ENCODE measurements around the gene OR6J1.
"Not testable (repeated sequence)": the region's sequence is repeated elsewhere in the genome, so short reads cannot be mapped to it uniquely, and the experiment has no call there.

The OR6J1 gene

GRCh38 chr14:22650046-22650739, 6.0 kb upstream of the OR6J1 start:
- FAIRE-seq = no peak

DNA sequence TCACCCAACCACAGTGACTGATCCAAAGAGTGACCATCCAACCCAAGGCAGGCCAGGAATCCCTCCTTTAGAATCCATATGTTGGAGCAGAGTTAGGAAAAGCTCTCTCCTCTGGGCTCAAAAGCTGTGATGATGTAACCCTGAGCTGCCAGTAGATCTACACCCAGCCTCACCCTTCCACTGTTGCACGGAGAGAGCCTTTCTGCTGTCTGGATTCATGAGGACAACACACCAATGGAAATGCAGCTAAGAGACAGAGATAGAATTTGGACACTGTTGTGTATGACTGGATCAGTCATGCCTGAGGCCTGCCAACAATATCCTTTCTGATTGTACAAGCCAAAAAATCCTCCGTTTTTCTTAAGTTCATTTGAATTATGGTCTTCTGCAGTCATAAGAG, 4.4 kb upstream of the OR6J1 start:
- FAIRE-seq = no peak

- FAIRE-seq = no peak
These were observed 2.6 kb upstream of the OR6J1 start for GRCh38 chr14:22646570-22647254.

DNA sequence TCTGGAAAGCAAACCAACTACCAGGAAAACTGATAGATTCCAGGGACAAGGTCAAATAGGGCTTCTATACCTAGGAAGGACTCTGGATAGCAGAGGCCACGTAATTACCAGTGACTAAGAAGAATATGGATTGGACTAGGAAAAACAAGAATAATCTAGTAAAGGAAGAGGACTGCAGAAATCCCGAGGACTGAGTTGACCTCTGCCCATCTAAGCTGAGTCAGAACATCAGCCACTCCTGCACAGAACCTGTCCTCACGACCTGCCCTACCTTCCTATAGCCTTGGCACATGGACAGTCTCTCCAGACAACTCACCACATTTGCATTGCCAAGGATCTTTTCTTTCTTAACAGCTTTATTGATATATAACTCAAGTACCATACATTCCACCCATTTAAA, 2.3 kb downstream of the OR6J1 start:
- FAIRE-seq = no peak

DNA sequence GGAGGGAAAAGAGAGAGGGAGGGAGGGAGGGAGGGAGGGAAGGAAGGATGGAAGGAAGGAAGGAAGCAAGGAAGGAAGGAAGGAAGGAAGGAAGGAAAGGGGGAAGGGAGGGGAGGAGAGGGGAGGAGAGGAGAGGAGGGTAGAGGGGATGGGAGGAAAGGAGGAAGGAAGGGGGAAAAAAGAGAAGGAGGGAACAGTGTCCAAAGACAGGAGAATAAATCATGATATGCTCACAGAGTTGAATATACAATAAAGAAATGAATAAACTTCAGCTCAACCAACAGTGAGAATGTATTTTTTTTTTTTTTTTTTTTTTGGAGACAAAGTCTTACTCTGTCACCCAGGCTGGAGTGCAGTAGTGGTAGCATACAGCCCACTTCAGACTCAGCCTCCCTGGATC, 4.0 kb downstream of the OR6J1 start:
- no peak for FAIRE-seq

DNA sequence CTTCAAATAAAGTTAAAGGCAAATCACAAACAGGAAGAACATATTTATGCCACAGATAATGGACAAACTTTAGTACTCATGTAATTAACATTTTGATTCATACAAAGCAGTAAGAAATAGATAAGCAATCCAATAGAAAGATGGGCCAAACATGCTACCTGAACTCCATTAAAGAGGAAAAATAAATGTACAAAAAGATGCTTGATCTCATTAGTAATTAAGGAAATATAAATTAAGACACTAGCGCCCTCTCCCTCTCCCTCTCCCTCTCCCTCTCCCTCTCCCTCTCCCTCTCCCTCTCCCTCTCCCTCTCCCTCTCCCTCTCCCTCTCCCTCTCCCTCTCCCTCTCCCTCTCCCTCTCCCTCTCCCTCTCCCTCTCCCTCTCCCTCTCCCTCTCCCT, 8.2 kb downstream of the OR6J1 start:
- FAIRE-seq = not testable (repeated sequence)

DNA sequence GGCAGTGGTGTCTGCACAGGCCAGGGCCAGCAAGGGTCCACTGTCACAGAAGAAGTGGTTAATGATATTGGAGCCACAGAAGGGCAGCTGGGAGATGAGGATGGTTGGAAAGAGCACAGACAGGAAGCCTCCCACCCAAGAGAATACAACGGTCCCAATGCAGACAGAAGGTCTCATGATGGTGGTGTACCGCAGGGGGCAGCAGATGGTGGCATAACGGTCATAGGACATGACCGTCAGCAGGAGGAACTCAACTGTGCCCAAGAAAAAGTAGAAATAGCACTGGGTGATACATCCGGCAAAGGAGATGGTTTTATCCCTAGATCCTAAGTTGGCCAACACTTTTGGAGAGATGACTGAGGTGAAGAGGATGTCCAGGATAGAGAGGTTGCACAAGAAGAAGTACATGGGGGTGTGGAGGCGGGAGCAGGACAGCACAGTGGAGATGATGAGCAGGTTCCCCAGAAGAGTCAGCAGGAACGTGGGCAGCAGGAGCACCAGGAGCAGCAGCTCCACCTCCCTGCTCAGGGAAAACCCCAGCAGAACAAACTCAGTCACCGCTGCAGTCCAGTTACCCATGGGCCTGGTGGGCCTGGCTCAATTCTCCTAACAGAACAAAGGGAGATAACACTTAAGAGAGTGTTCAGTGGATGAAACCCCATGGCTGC, 9.8 kb downstream of the OR6J1 start:
- FAIRE-seq = no peak

- no peak for FAIRE-seq
These were observed 13.7 kb downstream of the OR6J1 start for GRCh38 chr14:22630486-22630885.

GRCh38 chr14:22630066-22630465, 14.1 kb downstream of the OR6J1 start:
- FAIRE-seq = no peak

GRCh38 chr14:22629361-22629760, 14.8 kb downstream of the OR6J1 start:
- no peak for FAIRE-seq

GRCh38 chr14:22627506-22628263, 16.5 kb downstream of the OR6J1 start:
- no peak for FAIRE-seq

- FAIRE-seq = no peak
These were observed 17.6 kb downstream of the OR6J1 start for GRCh38 chr14:22626590-22626989.

DNA sequence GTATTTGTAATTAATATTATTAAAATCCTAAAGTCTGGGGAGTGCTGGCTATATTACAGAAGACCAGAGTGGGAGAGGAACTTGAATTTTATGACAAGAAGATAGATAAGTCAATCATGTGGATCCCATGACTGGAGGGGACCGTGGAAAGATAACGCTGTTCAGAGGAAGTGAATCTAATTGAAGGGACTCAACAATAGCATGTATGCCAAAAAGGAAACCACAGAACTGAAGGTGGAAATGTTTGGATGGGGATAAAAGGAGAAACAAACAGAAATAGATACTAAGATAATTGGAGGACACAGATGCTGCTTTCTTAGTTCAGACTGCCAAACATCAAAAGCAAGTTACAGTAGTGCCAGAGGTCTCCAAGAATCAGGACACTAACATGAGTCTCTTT, 21.1 kb downstream of the OR6J1 start:
- FAIRE-seq = no peak

DNA sequence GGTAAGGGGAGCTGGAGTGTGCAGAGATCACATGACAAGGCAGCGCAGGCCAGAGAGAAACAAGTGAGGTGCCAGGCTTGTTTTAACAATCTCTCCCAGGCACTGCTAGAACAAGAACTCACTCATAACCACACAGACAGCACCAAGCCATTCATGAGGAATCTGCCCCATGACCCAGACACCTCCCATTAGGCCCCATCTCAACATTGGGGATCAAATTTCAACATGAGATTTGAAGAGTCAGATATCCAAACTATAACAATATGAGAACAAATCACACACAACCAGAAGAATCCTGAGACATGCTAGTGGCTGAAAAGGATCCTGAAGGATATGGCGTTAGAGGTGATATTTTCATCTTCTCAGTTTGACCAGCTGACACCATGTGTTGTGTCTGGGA, 21.9 kb downstream of the OR6J1 start:
- no peak for FAIRE-seq

DNA sequence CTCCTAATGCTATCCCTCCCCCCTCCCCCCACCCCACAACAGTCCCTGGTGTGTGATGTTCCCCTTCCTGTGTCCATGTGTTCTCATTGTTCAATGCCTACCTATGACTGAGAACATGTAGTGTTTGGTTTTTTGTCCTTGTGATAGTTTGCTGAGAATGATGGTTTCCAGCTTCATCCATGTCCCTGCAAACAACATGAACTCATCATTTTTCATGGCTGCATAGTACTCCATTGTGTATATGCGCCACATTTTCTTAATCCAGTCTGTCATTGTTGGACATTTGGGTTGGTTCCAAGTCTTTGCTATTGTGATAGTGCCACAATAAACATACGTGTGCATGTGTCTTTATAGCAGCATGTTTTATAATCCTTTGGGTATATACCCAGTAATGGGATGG, 28.4 kb downstream of the OR6J1 start:
- FAIRE-seq = not testable (repeated sequence)

- FAIRE-seq = no peak
These were observed 29.8 kb downstream of the OR6J1 start for GRCh38 chr14:22614240-22614799.

GRCh38 chr14:22613736-22614239, 30.4 kb downstream of the OR6J1 start:
- FAIRE-seq = no peak

DNA sequence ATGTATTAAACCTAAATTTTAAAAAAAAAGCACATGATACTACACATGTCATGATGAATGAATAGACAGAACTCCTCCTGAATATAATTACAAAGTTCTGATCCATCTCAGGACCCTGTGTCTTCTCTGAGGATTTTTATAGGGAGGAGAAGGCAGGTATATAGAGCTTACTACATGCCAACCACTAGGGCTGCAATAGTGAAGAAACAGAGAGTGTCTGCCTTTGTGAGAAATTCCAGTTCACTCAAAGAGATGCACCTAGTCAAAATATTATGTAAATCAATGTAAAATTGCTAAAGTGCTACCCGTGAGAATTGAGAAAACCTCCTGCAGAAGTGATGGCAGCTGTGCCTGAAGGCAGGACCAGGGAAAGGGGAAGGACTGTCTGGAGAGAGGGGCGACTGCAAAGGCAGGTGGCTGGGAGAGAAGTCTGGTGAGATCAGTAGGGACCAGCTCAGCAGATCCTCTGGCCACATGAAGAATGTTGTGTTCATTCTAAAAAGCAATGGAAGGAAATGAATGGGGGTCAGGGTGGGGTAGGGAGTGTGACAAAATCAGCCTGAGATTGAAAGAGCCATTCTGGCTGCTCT, 31.0 kb downstream of the OR6J1 start:
- FAIRE-seq = no peak

GRCh38 chr14:22610931-22611330, 33.2 kb downstream of the OR6J1 start:
- FAIRE-seq = no peak

- no peak for FAIRE-seq
These were observed 36.9 kb downstream of the OR6J1 start for GRCh38 chr14:22607291-22607690.

GRCh38 chr14:22606380-22606779, 37.8 kb downstream of the OR6J1 start:
- FAIRE-seq = no peak

GRCh38 chr14:22602862-22603261, 41.3 kb downstream of the OR6J1 start:
- no peak for FAIRE-seq
